Stomach (tissue), 9 donors: Measurements from ENCODE around the gene LCN12. TPM values are rescaled to one million over a fixed set of nuclear protein-coding genes. Genes with fewer than 3 reads are reported as not detected.
A peak's percentile ranks its signal among the peaks of the same experiment; 100 is the strongest.

Experiments used
- DNase-seq, 2 donors: peaks; one replicate each; pipeline versions ENCODE4 v3.0.0 to v3.0.0-alpha.2; 2013 to 2019
- H3K27ac ChIP-seq, 5 donors: fragments of 200-600 bp in 4 of 5; sonication (generic) in 4 of 5; one replicate each; pipeline ENCODE4 v1.5.1; 2013 to 2019; ENCODE audit warnings: mild to moderate bottlenecking in 1 of 5, moderate library complexity in 1 of 5
- H3K27me3 ChIP-seq, 3 donors: fragments of 200-600 bp; sonication (generic); one replicate each; pipeline ENCODE4 v1.5.1; 2017 to 2019; ENCODE audit warnings: mixed run types in 1 of 3
- H3K36me3 ChIP-seq, 4 donors: fragments of 200-600 bp; sonication (generic); 1 replicate in 3 of 4; 2 replicates in 1 of 4; pipeline ENCODE4 v1.5.1; 2016 to 2019
- H3K4me1 ChIP-seq, 4 donors: fragments of 200-600 bp; sonication (generic); one replicate each; pipeline ENCODE4 v1.5.1; 2016 to 2019
- H3K4me3 ChIP-seq, 4 donors: fragments of 200-600 bp; sonication (generic) in 3 of 4; one replicate each; pipeline ENCODE4 v1.5.1; 2016 to 2019; ENCODE audit warnings: mild to moderate bottlenecking in 1 of 4
- H3K9me3 ChIP-seq, 4 donors: fragments of 200-600 bp; sonication (generic); one replicate each; pipeline ENCODE4 v1.5.1; 2016 to 2019
- CTCF ChIP-seq, 7 experiments: fragments of 450-650 bp in 4 of 7; fragments of 200-600 bp in 3 of 7; sonication (generic) in 3 of 7; IDR thresholded peaks; one replicate each; pipeline ENCODE4 v1.5.1; 2016 to 2019; ENCODE audit warnings: antibody characterized with exemption in 7 of 7, control low read depth in 2 of 7, mild to moderate bottlenecking in 1 of 7
- EP300 ChIP-seq: sonication (generic); formaldehyde crosslinking; IDR thresholded peaks from one replicate; pipeline ENCODE4 v1.6.1; 2017; ENCODE audit warnings: antibody characterized with exemption
- POLR2A ChIP-seq, 4 donors: fragments of 450-650 bp; IDR thresholded peaks; one replicate each; pipeline ENCODE4 v1.6.1; 2016; ENCODE audit warnings: antibody characterized with exemption in 4 of 4, control low read depth in 2 of 4, mild to moderate bottlenecking in 1 of 4, moderate library complexity in 1 of 4
- POLR2AphosphoS5 ChIP-seq, 3 donors: sonication (generic); formaldehyde crosslinking; IDR thresholded peaks; one replicate each; pipeline ENCODE4 v1.6.1; 2016; ENCODE audit warnings: antibody characterized with exemption in 3 of 3
- WGBS, 5 donors: extraction: QIAGEN DNeasy Blood & Tissue Kit in 3 of 5; methylation state at CpG; one replicate each; pipeline versions ENCODE4 v1.1.5 to v1.1.7; 2013 to 2018; 5-methylcytosine and 5-hydroxymethylcytosine counted together
- intact Hi-C: fragments of 100-400 bp; cut with DNase I; formaldehyde crosslinking; loops from one replicate; pipeline ENCODE4 v1.15.1; 2023; ENCODE audit warnings: low total_unique reads
- polyA plus RNA-seq, 3 donors: library from polyadenylated mRNA; stranded (reverse); fragments of 200-250 nt; gene quantifications; one replicate each; pipeline ENCODE4 v1.2.3, GENCODE V29; 2013
- total RNA-seq, 5 donors: library from RNA; depleted of rRNA; stranded (reverse); fragments of >200 nt; gene quantifications; one replicate each; pipeline versions ENCODE4 v1.1.0 to v1.2.3, GENCODE V29; 2014 to 2016
- donor health status: healthy with polysubstance abuse.
- donor health status: Bipolar disorder and iron deficiency.
- donor health status: healthy.

LCN12 gene
- total and polyA plus RNA-seq, 8 donors = 0.73 to 6.3 (median 2.3) TPM; not detected in 3

- no peaks in the 10 kb centered on the region for H3K9me3 ChIP-seq
- peaks cover 12 to 69% (median 28%) of the 10 kb centered on the region in 3 donors for H3K27me3 ChIP-seq
- no peaks in the 10 kb centered on the region for H3K36me3 ChIP-seq
- 12 to 14% (median 13%) methylated on average over 22 to 48 of the region's 48 CpGs; no CpG with 5 or more reads in 1 of the 5 donors for WGBS, 5 donors
- intact Hi-C loops = no loop called here
- DNase-seq = no peak
- H3K4me3 ChIP-seq = no peak overlapping the region
- TF ChIP-seq CTCF (IDR thresholded peaks at IDR 0.05) (no peak), POLR2AphosphoS5 (IDR thresholded peaks at IDR 0.05) (no peak), EP300 (no peak), POLR2A (IDR thresholded peaks at IDR 0.05) (no peak)
- no peak overlapping the region for H3K27ac ChIP-seq
- peaks cover 4 to 15% (median 10%) of the 10 kb centered on the region in 4 donors for H3K4me1 ChIP-seq
Measured at GRCh38 chr9:136985027-136985602, 33.0 kb downstream of the LCN12 start.

GRCh38 chr9:136985853-136986252, 33.8 kb downstream of the LCN12 start:
- no peaks in the 10 kb centered on the region for H3K9me3 ChIP-seq
- H3K4me3 ChIP-seq = no peak overlapping the region
- 26 to 33% (median 30%) methylated on average over 2 to 33 of the region's 33 CpGs for WGBS, 5 donors
- TF ChIP-seq POLR2A (IDR thresholded peaks at IDR 0.05) (no peak), CTCF (IDR thresholded peaks at IDR 0.05) (no peak), EP300 (no peak), POLR2AphosphoS5 (IDR thresholded peaks at IDR 0.05) (no peak)
- no peak for DNase-seq
- H3K36me3 ChIP-seq = no peaks in the 10 kb centered on the region
- peaks cover 12 to 69% (median 28%) of the 10 kb centered on the region in 3 donors for H3K27me3 ChIP-seq
- H3K27ac ChIP-seq = no peak overlapping the region
- peaks cover 4 to 15% (median 10%) of the 10 kb centered on the region in 4 donors for H3K4me1 ChIP-seq
- intact Hi-C loops = no loop called here

GRCh38 chr9:136988872-136989271, 36.8 kb downstream of the LCN12 start:
- TF ChIP-seq CTCF (IDR thresholded peaks at IDR 0.05) (no peak), EP300 (no peak), POLR2A (IDR thresholded peaks at IDR 0.05) (no peak), POLR2AphosphoS5 (IDR thresholded peaks at IDR 0.05) (no peak)

GRCh38 chr9:136990242-136990911, 38.3 kb downstream of the LCN12 start:
- no peak for DNase-seq
- H3K9me3 ChIP-seq = no peaks in the 10 kb centered on the region
- H3K36me3 ChIP-seq = peaks cover 0 to 15% (median 11%) of the 10 kb centered on the region in 4 donors
- H3K4me3 ChIP-seq = no peak overlapping the region
- peaks cover 3 to 42% (median 10%) of the 10 kb centered on the region in 3 donors for H3K27me3 ChIP-seq
- no peak for TF ChIP-seq EP300
- TF ChIP-seq POLR2AphosphoS5 (IDR thresholded peaks at IDR 0.05) = no peak
- no peak for TF ChIP-seq POLR2A (IDR thresholded peaks at IDR 0.05)
- TF ChIP-seq CTCF (IDR thresholded peaks at IDR 0.05) = no peak
- H3K4me1 ChIP-seq = peaks cover 29 to 39% (median 36%) of the 10 kb centered on the region in 4 donors
- intact Hi-C loops = no loop called here
- H3K27ac ChIP-seq = peak overlapping the region in 1 of 5 donors; percentile 92
- WGBS, 5 donors = 68 to 79% (median 76%) methylated on average over 8 to 10 of the region's 10 CpGs

More at GRCh38 chr9:136988872-136989271, 36.8 kb downstream of the LCN12 start:
- peaks cover 12 to 42% (median 25%) of the 10 kb centered on the region in 3 donors for H3K27me3 ChIP-seq
- peaks cover 16 to 32% (median 28%) of the 10 kb centered on the region in 4 donors for H3K4me1 ChIP-seq
- no peak for DNase-seq
- no peaks in the 10 kb centered on the region for H3K9me3 ChIP-seq
- no peak overlapping the region for H3K27ac ChIP-seq
- intact Hi-C loops = no loop called here
- 90 to 96% (median 94%) methylated on average over 4 of the region's 4 CpGs for WGBS, 5 donors
- no peak overlapping the region for H3K4me3 ChIP-seq
- peaks cover 0 to 6% (median 4%) of the 10 kb centered on the region in 4 donors for H3K36me3 ChIP-seq
